ENCODE results near the gene ECM1. TPM values are rescaled to one million over a fixed set of nuclear protein-coding genes. Genes with fewer than 3 reads are reported as not detected.

Gene ECM1
- total RNA-seq, 4 donors from 2014 or later: 4.2 to 11.3 (median 7.0) TPM

GRCh38 chr1:150477733-150478132, 30.2 kb upstream of the ECM1 start:
- no peak for DNase-seq
- peaks cover under 1 to 3% of the 10 kb centered on the region in 2 donors for H3K36me3 ChIP-seq
- 78 to 79% methylated on average over 4 of the region's 4 CpGs for WGBS, 2 donors

DNA sequence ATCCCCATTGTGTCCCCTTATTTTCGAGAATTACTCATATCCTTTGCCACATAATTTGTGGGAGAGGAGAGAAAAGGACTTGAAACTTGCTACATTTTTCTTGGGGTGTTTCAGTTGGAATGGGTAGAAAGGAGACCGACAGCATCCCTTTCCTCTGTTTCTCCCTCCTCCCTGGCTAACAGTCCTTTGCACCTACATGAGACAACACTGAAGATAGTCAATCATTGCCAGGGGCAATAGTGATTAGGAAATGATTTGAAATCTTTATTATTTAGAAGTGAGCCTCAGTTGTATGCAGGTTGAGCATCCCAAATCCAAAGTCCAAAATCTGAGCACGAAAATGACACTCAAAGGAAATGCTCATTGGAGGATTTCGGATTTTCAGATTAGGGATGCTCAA, 28.5 kb upstream of the ECM1 start:
- DNase-seq: no peak
- Histone ChIP-seq H3K36me3 (no peaks in the 10 kb centered on the region), H3K4me1 (peaks cover 5 to 6% of the 10 kb centered on the region in 2 donors), H3K4me3 (replicated peaks in 1 of 3) (no peak overlapping the region), H3K27me3 (no peaks in the 10 kb centered on the region), H3K27ac (no peak overlapping the region), H3K9me3 (no peaks in the 10 kb centered on the region)
- intact Hi-C loops (cut with DNase I): loop anchor here (10.0 kb wide), 1 partner anchor 165 kb away; no protein-coding TSS in a partner anchor
- WGBS, 2 donors: 69 to 78% methylated on average over 4 of the region's 4 CpGs
- no peak for TF ChIP-seq POLR2A (IDR thresholded peaks at IDR 0.05)
- TF ChIP-seq, protein P1, sequence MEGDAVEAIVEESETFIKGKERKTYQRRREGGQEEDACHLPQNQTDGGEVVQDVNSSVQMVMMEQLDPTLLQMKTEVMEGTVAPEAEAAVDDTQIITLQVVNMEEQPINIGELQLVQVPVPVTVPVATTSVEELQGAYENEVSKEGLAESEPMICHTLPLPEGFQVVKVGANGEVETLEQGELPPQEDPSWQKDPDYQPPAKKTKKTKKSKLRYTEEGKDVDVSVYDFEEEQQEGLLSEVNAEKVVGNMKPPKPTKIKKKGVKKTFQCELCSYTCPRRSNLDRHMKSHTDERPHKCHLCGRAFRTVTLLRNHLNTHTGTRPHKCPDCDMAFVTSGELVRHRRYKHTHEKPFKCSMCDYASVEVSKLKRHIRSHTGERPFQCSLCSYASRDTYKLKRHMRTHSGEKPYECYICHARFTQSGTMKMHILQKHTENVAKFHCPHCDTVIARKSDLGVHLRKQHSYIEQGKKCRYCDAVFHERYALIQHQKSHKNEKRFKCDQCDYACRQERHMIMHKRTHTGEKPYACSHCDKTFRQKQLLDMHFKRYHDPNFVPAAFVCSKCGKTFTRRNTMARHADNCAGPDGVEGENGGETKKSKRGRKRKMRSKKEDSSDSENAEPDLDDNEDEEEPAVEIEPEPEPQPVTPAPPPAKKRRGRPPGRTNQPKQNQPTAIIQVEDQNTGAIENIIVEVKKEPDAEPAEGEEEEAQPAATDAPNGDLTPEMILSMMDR (IDR thresholded peaks at IDR 0.05): no peak

More at GRCh38 chr1:150477733-150478132, 30.2 kb upstream of the ECM1 start:
- no peaks in the 10 kb centered on the region for H3K9me3 ChIP-seq
- intact Hi-C loops (cut with DNase I): loop anchor here (10.0 kb wide), 1 partner anchor 167 kb away; no protein-coding TSS in a partner anchor
- H3K27ac ChIP-seq: no peak overlapping the region
- H3K4me1 ChIP-seq: peaks cover 5 to 6% of the 10 kb centered on the region in 2 donors
- no peak for TF ChIP-seq POLR2A (IDR thresholded peaks at IDR 0.05)
- TF ChIP-seq, protein P1 (IDR thresholded peaks at IDR 0.05): no peak
- H3K27me3 ChIP-seq: no peaks in the 10 kb centered on the region
- H3K4me3 ChIP-seq (replicated peaks in 1 of 3): no peak overlapping the region

GRCh38 chr1:150479927-150480352, 28.0 kb upstream of the ECM1 start:
- Histone ChIP-seq H3K36me3 (no peaks in the 10 kb centered on the region), H3K27ac (no peak overlapping the region), H3K4me1 (peaks cover 5 to 6% of the 10 kb centered on the region in 2 donors), H3K9me3 (no peaks in the 10 kb centered on the region), H3K27me3 (no peaks in the 10 kb centered on the region), H3K4me3 (replicated peaks in 1 of 3) (no peak overlapping the region)
- DNase-seq: no peak
- WGBS, 2 donors: 62 to 71% methylated on average over 2 of the region's 2 CpGs
- TF ChIP-seq, protein P1 (IDR thresholded peaks at IDR 0.05): no peak
- TF ChIP-seq POLR2A (IDR thresholded peaks at IDR 0.05): no peak
- intact Hi-C loops (cut with DNase I): loop anchor here (10.0 kb wide), 1 partner anchor 165 kb away; no protein-coding TSS in a partner anchor

DNA sequence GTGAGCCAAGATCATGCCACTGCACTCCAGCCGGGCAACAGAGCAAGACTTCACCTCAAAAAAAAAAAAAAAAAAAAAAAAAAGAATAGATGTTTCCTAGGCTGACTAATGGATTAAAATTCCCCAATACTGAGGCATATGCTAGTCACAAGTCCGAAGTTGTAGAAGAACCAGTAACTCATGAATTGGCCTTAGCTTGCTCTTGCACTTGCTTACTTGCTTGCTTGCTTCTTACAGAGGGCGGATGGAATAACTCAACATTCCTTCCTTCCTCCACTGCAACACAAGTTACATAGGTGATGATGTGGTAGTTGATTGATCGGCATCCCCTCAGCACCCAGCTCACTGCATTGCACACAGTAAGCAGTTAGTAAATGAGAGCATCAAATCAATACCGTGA, 23.5 kb upstream of the ECM1 start:
- no peaks in the 10 kb centered on the region for H3K36me3 ChIP-seq
- 88 to 91% methylated on average over 5 of the region's 5 CpGs for WGBS, 2 donors
- no peak overlapping the region for H3K4me3 ChIP-seq (replicated peaks in 1 of 3)
- TF ChIP-seq, protein P1 (IDR thresholded peaks at IDR 0.05): no peak
- no peak for TF ChIP-seq POLR2A (IDR thresholded peaks at IDR 0.05)
- H3K4me1 ChIP-seq: peaks cover 6 to 7% of the 10 kb centered on the region in 2 donors
- H3K9me3 ChIP-seq: no peaks in the 10 kb centered on the region
- no peaks in the 10 kb centered on the region for H3K27me3 ChIP-seq
- intact Hi-C loops (cut with DNase I): no loop called here
- H3K27ac ChIP-seq: no peak overlapping the region
- no peak for DNase-seq

DNA sequence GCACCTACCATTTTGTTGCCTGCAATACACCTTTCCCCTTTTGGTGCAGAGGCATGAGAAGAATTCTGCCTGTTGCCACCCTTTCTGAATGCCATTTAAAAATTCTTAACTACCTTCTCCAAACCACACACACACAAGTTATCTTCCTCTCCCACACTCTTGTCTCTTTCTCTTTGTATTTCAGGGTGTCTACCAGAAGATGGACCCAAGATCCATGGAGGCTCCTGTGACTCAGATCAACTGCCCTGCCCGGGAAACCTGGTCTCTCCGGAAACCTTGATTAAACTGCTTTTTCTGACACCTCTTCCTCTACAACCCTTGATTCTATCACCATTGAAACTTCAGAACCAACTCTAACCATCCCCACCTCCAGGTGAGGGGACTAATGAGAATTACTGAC, 23.0 kb upstream of the ECM1 start:
- no peak overlapping the region for H3K4me3 ChIP-seq (replicated peaks in 1 of 3)
- H3K36me3 ChIP-seq: no peaks in the 10 kb centered on the region
- WGBS, 2 donors: 26 to 29% methylated on average over 2 of the region's 2 CpGs
- H3K27ac ChIP-seq: no peak overlapping the region
- no peaks in the 10 kb centered on the region for H3K9me3 ChIP-seq
- peaks cover 6 to 7% of the 10 kb centered on the region in 2 donors for H3K4me1 ChIP-seq
- H3K27me3 ChIP-seq: no peaks in the 10 kb centered on the region
- intact Hi-C loops (cut with DNase I): no loop called here
- no peak for TF ChIP-seq POLR2A (IDR thresholded peaks at IDR 0.05)
- TF ChIP-seq, protein P1 (IDR thresholded peaks at IDR 0.05): no peak
- no peak for DNase-seq
